OCI-LY1 (cell line): Measurements from ENCODE around the gene GPRIN2.

Experiments
- H2AFZ ChIP-seq: fragments of 200-600 bp; sonication (generic), shearing (Covaris generic); 2 replicates; pipeline ENCODE4 v1.6.0; 2014; ENCODE audit warnings: antibody characterized with exemption, mild to moderate bottlenecking, low read length
- H3F3A ChIP-seq: fragments of 200-600 bp; sonication (generic), shearing (Covaris generic); 2 replicates; pipeline ENCODE4 v1.6.0; 2014; ENCODE audit warnings: mild to moderate bottlenecking, antibody characterized with exemption, low read length, moderate library complexity; ENCODE audit not compliant: insufficient read depth
- H3K27ac ChIP-seq: fragments of 200-600 bp; sonication (generic); 2 replicates; pipeline ENCODE4 v1.5.1; 2014; ENCODE audit warnings: low read length, mixed run types, mild to moderate bottlenecking, low read depth; ENCODE audit not compliant: poor library complexity, severe bottlenecking
- H3K27me3 ChIP-seq: fragments of 200-600 bp; sonication (generic); 2 replicates; pipeline ENCODE4 v1.6.0; 2014; ENCODE audit warnings: antibody characterized with exemption, mild to moderate bottlenecking, low read length, moderate library complexity; ENCODE audit not compliant: insufficient read depth
- H3K36me3 ChIP-seq: fragments of 200-600 bp; sonication (generic); 2 replicates; pipeline ENCODE4 v1.6.1; 2014; ENCODE audit warnings: mild to moderate bottlenecking, antibody characterized with exemption, low read length, moderate library complexity, mixed read lengths; ENCODE audit not compliant: insufficient read depth
- H3K4me1 ChIP-seq: fragments of 200-600 bp; sonication (generic); 2 replicates; pipeline ENCODE4 v1.5.1; 2014; ENCODE audit warnings: mild to moderate bottlenecking, low read length, moderate library complexity; ENCODE audit not compliant: insufficient read depth, severe bottlenecking
- H3K4me2 ChIP-seq: fragments of 200-600 bp; sonication (generic), shearing (Covaris generic); 2 replicates; pipeline ENCODE4 v1.6.1; 2014; ENCODE audit warnings: low read length
- H3K4me3 ChIP-seq: fragments of 200-600 bp; sonication (generic); 2 replicates; pipeline ENCODE4 v1.5.1; 2014; ENCODE audit warnings: low read length, low read depth, mild to moderate bottlenecking, mixed read lengths; ENCODE audit not compliant: poor library complexity, severe bottlenecking
- H3K79me2 ChIP-seq: fragments of 200-600 bp; shearing (Covaris generic); 2 replicates; pipeline ENCODE4 v1.6.1; 2016; ENCODE audit warnings: mixed run types, low read length, mixed read lengths; ENCODE audit not compliant: insufficient read depth
- H3K9ac ChIP-seq: fragments of 200-600 bp; sonication (generic), shearing (Covaris generic); 2 replicates; pipeline ENCODE4 v1.6.1; 2014; ENCODE audit warnings: mild to moderate bottlenecking, low read length, mixed read lengths
- H3K9me2 ChIP-seq: fragments of 200-600 bp; sonication (generic), shearing (Covaris generic); 2 replicates; pipeline ENCODE4 v1.6.1; 2014; ENCODE audit warnings: low read depth, mild to moderate bottlenecking, low read length, mixed read lengths
- H3K9me3 ChIP-seq: fragments of 200-600 bp; shearing (Covaris generic); 2 replicates; pipeline ENCODE4 v1.6.1; 2014; ENCODE audit warnings: low read length, mixed read lengths
- H4K20me1 ChIP-seq: fragments of 200-600 bp; sonication (generic), shearing (Covaris generic); 2 replicates; pipeline ENCODE4 v1.6.0; 2016; ENCODE audit warnings: mild to moderate bottlenecking, low read length; ENCODE audit not compliant: insufficient read depth
- CTCF ChIP-seq: fragments of 200-600 bp; sonication (generic), shearing (Covaris generic); IDR thresholded peaks from 2 replicates; pipeline ENCODE4 v1.5.1; 2017; ENCODE audit warnings: mild to moderate bottlenecking, antibody characterized with exemption, low read length, moderate library complexity, mixed read lengths
- EZH2 ChIP-seq: fragments of 200-600 bp; sonication (generic), shearing (Covaris generic); IDR thresholded peaks from 2 replicates; pipeline ENCODE4 v1.8.0; 2017; ENCODE audit warnings: borderline replicate concordance, mixed run types, mild to moderate bottlenecking, antibody characterized with exemption, low read length, moderate library complexity, mixed read lengths

GPRIN2 gene

GRCh38 chr10:46550076-46550790 lies 6.2 kb downstream of the GPRIN2 start:
- H4K20me1 ChIP-seq = no peaks in the 10 kb centered on the region
- H3K9me2 ChIP-seq = no peaks in the 10 kb centered on the region
- H3K9ac ChIP-seq = no peak overlapping the region
- H3K4me1 ChIP-seq = no peaks in the 10 kb centered on the region
- no peaks in the 10 kb centered on the region for H3K36me3 ChIP-seq
- H3K9me3 ChIP-seq = no peaks in the 10 kb centered on the region
- TF ChIP-seq EZH2 (no peak), CTCF (no peak)
- H3F3A ChIP-seq = no peaks in the 10 kb centered on the region
- H3K27ac ChIP-seq = no peak overlapping the region
- no peak overlapping the region for H3K4me2 ChIP-seq
- H3K27me3 ChIP-seq = peaks cover 10% of the 10 kb centered on the region
- H3K79me2 ChIP-seq = no peaks in the 10 kb centered on the region
- no peak overlapping the region for H2AFZ ChIP-seq
- H3K4me3 ChIP-seq = no peak overlapping the region

GRCh38 chr10:46549171-46550075 lies 7.0 kb downstream of the GPRIN2 start:
- TF ChIP-seq EZH2 (no peak), CTCF (no peak)
- no peaks in the 10 kb centered on the region for H3K79me2 ChIP-seq
- no peak overlapping the region for H3K4me3 ChIP-seq
- no peak overlapping the region for H3K9ac ChIP-seq
- no peaks in the 10 kb centered on the region for H4K20me1 ChIP-seq
- H2AFZ ChIP-seq = no peak overlapping the region
- H3K36me3 ChIP-seq = no peaks in the 10 kb centered on the region
- H3K4me2 ChIP-seq = no peak overlapping the region
- H3K4me1 ChIP-seq = no peaks in the 10 kb centered on the region
- H3K9me3 ChIP-seq = no peaks in the 10 kb centered on the region
- H3F3A ChIP-seq = no peaks in the 10 kb centered on the region
- H3K27ac ChIP-seq = no peak overlapping the region
- H3K27me3 ChIP-seq = peaks cover 10% of the 10 kb centered on the region
- H3K9me2 ChIP-seq = no peaks in the 10 kb centered on the region

DNA sequence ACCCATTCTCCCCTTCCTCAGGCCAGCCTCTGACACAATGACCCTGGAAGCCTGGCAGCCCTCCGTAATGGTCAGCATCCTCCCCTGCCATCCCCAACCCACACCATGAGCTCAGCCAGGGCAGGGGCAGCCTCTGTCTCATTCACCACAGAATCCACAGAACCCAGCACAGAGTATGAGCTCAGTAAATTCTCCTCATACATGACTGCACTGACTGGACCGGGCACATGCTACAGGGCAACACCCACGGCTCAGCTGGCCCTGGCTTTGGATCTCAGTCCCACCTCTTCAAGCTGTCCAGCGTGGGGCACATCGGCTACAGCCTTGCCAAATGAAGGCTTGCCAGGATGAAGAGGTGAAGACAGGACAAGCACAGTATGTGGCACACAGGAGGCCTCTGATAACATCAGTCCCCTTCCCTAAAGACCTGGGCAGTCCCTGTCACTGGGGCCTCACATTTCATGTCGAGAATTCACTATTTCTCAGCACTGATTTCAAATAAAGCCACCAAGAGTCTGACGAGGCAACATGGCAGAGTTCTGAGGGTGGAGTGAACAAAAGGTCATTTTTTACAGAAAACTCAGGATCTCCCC lies 7.9 kb downstream of the GPRIN2 start:
- Histone ChIP-seq H3K36me3 (no peaks in the 10 kb centered on the region), H3K9ac (no peak overlapping the region), H3K4me3 (no peak overlapping the region), H2AFZ (no peak overlapping the region), H3K4me1 (no peaks in the 10 kb centered on the region), H3K27ac (no peak overlapping the region), H3F3A (no peaks in the 10 kb centered on the region), H3K9me3 (no peaks in the 10 kb centered on the region), H3K79me2 (no peaks in the 10 kb centered on the region), H3K4me2 (no peak overlapping the region), H4K20me1 (no peaks in the 10 kb centered on the region), H3K9me2 (no peaks in the 10 kb centered on the region), H3K27me3 (peaks cover 10% of the 10 kb centered on the region)
- TF ChIP-seq EZH2 (no peak), CTCF (no peak)
